MG63 (cell line): Measurements from ENCODE around the gene TIGD6. TPM values are rescaled to one million over a fixed set of nuclear protein-coding genes. Genes with fewer than 3 reads are reported as not detected.
A peak's percentile ranks its signal among the peaks of the same experiment; 100 is the strongest.
"Not testable (repeated sequence)": the region's sequence is repeated elsewhere in the genome, so short reads cannot be mapped to it uniquely, and the experiment has no call there.

Source experiments
- DNase-seq: peaks from one replicate; pipeline ENCODE4 v3.0.0-alpha.2; 2020
- H3K27me3 ChIP-seq: fragments of 250-450 bp; sonication (Bioruptor Pico); 2 replicates; pipeline ENCODE4 v1.5.1; 2020; ENCODE audit warnings: mild to moderate bottlenecking, moderate library complexity
- H3K36me3 ChIP-seq: fragments of 250-450 bp; sonication (Bioruptor Pico); 2 replicates; pipeline ENCODE4 v1.5.1; 2020; ENCODE audit warnings: mild to moderate bottlenecking, moderate library complexity
- H3K4me3 ChIP-seq: fragments of 250-450 bp; sonication (Bioruptor Pico); 2 replicates; pipeline ENCODE4 v1.5.1; 2020; ENCODE audit warnings: mild to moderate bottlenecking, moderate library complexity
- H3K9me3 ChIP-seq: fragments of 250-450 bp; sonication (Bioruptor Pico); 2 replicates; pipeline ENCODE4 v1.5.1; 2020; ENCODE audit warnings: mild to moderate bottlenecking, moderate library complexity
- total RNA-seq: library from RNA; depleted of rRNA; stranded (reverse); fragments of >200 nt; shearing (Covaris generic); gene quantifications from 2 replicates; pipeline ENCODE4 v1.2.3, GENCODE V29; 2014; ENCODE audit warnings: low replicate concordance; rRNA removed

The TIGD6 gene
- total RNA-seq, result 4.9 and 6.6 TPM in 2 replicates

- H3K9me3 ChIP-seq, result no peaks in the 10 kb centered on the region
- DNase-seq, result peak; percentile 98
- H3K4me3 ChIP-seq, result peak within 1 kb of the TSS; percentile 94
- H3K27me3 ChIP-seq, result no peaks in the 10 kb centered on the region
- H3K36me3 ChIP-seq, result peaks cover 46% of the 10 kb centered on the region
These were observed at the start of gene TIGD6, which contains the start of gene HMGXB3 for GRCh38 chr5:150000256-150000989. TIGD6 (minus strand) TSS chr5:150000654; CDS start chr5:149996348, 4,306 bp downstream. HMGXB3 (plus strand) TSS chr5:150000739; CDS start chr5:150004853, 4,114 bp downstream.

GRCh38 chr5:150046031-150046430, 45.6 kb upstream of the TIGD6 start:
- peaks cover 97% of the 10 kb centered on the region for H3K36me3 ChIP-seq
- DNase-seq, result no peak
- H3K9me3 ChIP-seq, result no peaks in the 10 kb centered on the region
- no peaks in the 10 kb centered on the region for H3K27me3 ChIP-seq
- H3K4me3 ChIP-seq, result no peak overlapping the region

GRCh38 chr5:150045549-150045948, 45.1 kb upstream of the TIGD6 start:
- H3K4me3 ChIP-seq, result no peak overlapping the region
- no peaks in the 10 kb centered on the region for H3K27me3 ChIP-seq
- DNase-seq, result no peak
- no peaks in the 10 kb centered on the region for H3K9me3 ChIP-seq
- H3K36me3 ChIP-seq, result peaks cover 97% of the 10 kb centered on the region

- no peaks in the 10 kb centered on the region for H3K9me3 ChIP-seq
- DNase-seq, result no peak
- H3K36me3 ChIP-seq, result peaks cover 97% of the 10 kb centered on the region
- no peaks in the 10 kb centered on the region for H3K27me3 ChIP-seq
- H3K4me3 ChIP-seq, result no peak overlapping the region
These were observed 44.3 kb upstream of the TIGD6 start for GRCh38 chr5:150044712-150045111.

- peak; percentile 36 for DNase-seq
- H3K27me3 ChIP-seq, result no peaks in the 10 kb centered on the region
- H3K9me3 ChIP-seq, result no peaks in the 10 kb centered on the region
- peaks cover 95% of the 10 kb centered on the region for H3K36me3 ChIP-seq
- no peak overlapping the region for H3K4me3 ChIP-seq
These were observed 43.9 kb upstream of the TIGD6 start for GRCh38 chr5:150044329-150044681.

GRCh38 chr5:150043657-150044328, 43.3 kb upstream of the TIGD6 start:
- Histone ChIP-seq H3K4me3 (no peak overlapping the region), H3K27me3 (no peaks in the 10 kb centered on the region), H3K36me3 (peaks cover 96% of the 10 kb centered on the region), H3K9me3 (no peaks in the 10 kb centered on the region)
- no peak for DNase-seq

GRCh38 chr5:150042459-150042858, 42.0 kb upstream of the TIGD6 start:
- Histone ChIP-seq H3K36me3 (peaks cover 96% of the 10 kb centered on the region), H3K9me3 (no peaks in the 10 kb centered on the region), H3K4me3 (no peak overlapping the region)

GRCh38 chr5:150038547-150038946, 38.1 kb upstream of the TIGD6 start:
- H3K36me3 ChIP-seq, result peaks cover 92% of the 10 kb centered on the region
- no peak overlapping the region for H3K4me3 ChIP-seq
- no peaks in the 10 kb centered on the region for H3K9me3 ChIP-seq
- no peaks in the 10 kb centered on the region for H3K27me3 ChIP-seq
- no peak for DNase-seq

More at GRCh38 chr5:150042459-150042858, 42.0 kb upstream of the TIGD6 start:
- DNase-seq, result no peak
- no peaks in the 10 kb centered on the region for H3K27me3 ChIP-seq

GRCh38 chr5:150036513-150036912, 36.1 kb upstream of the TIGD6 start:
- DNase-seq, result peak; percentile 99
- no peaks in the 10 kb centered on the region for H3K27me3 ChIP-seq
- H3K36me3 ChIP-seq, result peaks cover 90% of the 10 kb centered on the region
- no peak overlapping the region for H3K4me3 ChIP-seq
- H3K9me3 ChIP-seq, result no peaks in the 10 kb centered on the region

- peaks cover 90% of the 10 kb centered on the region for H3K36me3 ChIP-seq
- DNase-seq, result no peak
- H3K4me3 ChIP-seq, result no peak overlapping the region
- no peaks in the 10 kb centered on the region for H3K9me3 ChIP-seq
- H3K27me3 ChIP-seq, result no peaks in the 10 kb centered on the region
These were observed 34.9 kb upstream of the TIGD6 start for GRCh38 chr5:150035139-150035895.

- Histone ChIP-seq H3K36me3 (peaks cover 90% of the 10 kb centered on the region), H3K27me3 (no peaks in the 10 kb centered on the region), H3K9me3 (no peaks in the 10 kb centered on the region), H3K4me3 (no peak overlapping the region)
- DNase-seq, result peak; percentile 74
These were observed 34.2 kb upstream of the TIGD6 start for GRCh38 chr5:150034662-150035061.

- H3K27me3 ChIP-seq, result no peaks in the 10 kb centered on the region
- H3K36me3 ChIP-seq, result peaks cover 91% of the 10 kb centered on the region
- DNase-seq, result no peak
- H3K9me3 ChIP-seq, result no peaks in the 10 kb centered on the region
- no peak overlapping the region for H3K4me3 ChIP-seq
These were observed 32.9 kb upstream of the TIGD6 start for GRCh38 chr5:150033334-150033733.

- H3K27me3 ChIP-seq, H3K9me3 ChIP-seq, H3K4me3 ChIP-seq, DNase-seq: not testable (repeated sequence)
- H3K36me3 ChIP-seq, result peaks cover 95% of the 10 kb centered on the region
These were observed 27.6 kb upstream of the TIGD6 start for GRCh38 chr5:150028047-150028446.

- no peak overlapping the region for H3K4me3 ChIP-seq
- no peaks in the 10 kb centered on the region for H3K9me3 ChIP-seq
- peaks cover 85% of the 10 kb centered on the region for H3K36me3 ChIP-seq
- no peaks in the 10 kb centered on the region for H3K27me3 ChIP-seq
- no peak for DNase-seq
These were observed 26.3 kb upstream of the TIGD6 start for GRCh38 chr5:150026682-150027172.

- Histone ChIP-seq H3K27me3 (no peaks in the 10 kb centered on the region), H3K9me3 (no peaks in the 10 kb centered on the region), H3K36me3 (peaks cover 85% of the 10 kb centered on the region), H3K4me3 (no peak overlapping the region)
- DNase-seq, result no peak
These were observed 24.0 kb upstream of the TIGD6 start for GRCh38 chr5:150024346-150024984.

GRCh38 chr5:150023136-150023535, 22.7 kb upstream of the TIGD6 start:
- Histone ChIP-seq H3K36me3 (peaks cover 89% of the 10 kb centered on the region), H3K27me3 (no peaks in the 10 kb centered on the region), H3K9me3 (no peaks in the 10 kb centered on the region), H3K4me3 (no peak overlapping the region)
- DNase-seq, result no peak
